NB4 (cell line): ENCODE results near the gene PPA2.

ENCODE experiments used
- DNase-seq: peaks from one replicate; pipeline ENCODE4 v3.0.0; 2010; ENCODE audit warnings: low read depth
- H3K4me3 ChIP-seq: one replicate; pipeline ENCODE4 v1.5.1; 2011; ENCODE audit warnings: mild to moderate bottlenecking, low read depth, low read length, moderate library complexity
- CTCF ChIP-seq: IDR thresholded peaks from one replicate; pipeline ENCODE4 v1.5.1; 2012; ENCODE audit warnings: low read depth, low read length
- MAX ChIP-seq: IDR thresholded peaks from 2 replicates; pipeline ENCODE4 v1.6.1; 2011; ENCODE audit warnings: low read depth, low read length
- MYC ChIP-seq: IDR thresholded peaks from 2 replicates; pipeline ENCODE4 v1.6.1; 2011; ENCODE audit warnings: low read depth, low read length
- POLR2A ChIP-seq: IDR thresholded peaks from 2 replicates; pipeline ENCODE4 v1.6.1; 2011; ENCODE audit warnings: mild to moderate bottlenecking; ENCODE audit not compliant: insufficient read length; ENCODE audit errors: extremely low read depth

Gene PPA2

GRCh38 chr4:105504744-105505143, 30.9 kb upstream of the PPA2 start:
- H3K4me3 ChIP-seq, result no peak overlapping the region
- no peak for TF ChIP-seq CTCF
- DNase-seq, result no peak

- no peak for DNase-seq
- no peak overlapping the region for H3K4me3 ChIP-seq
- TF ChIP-seq MAX (no peak), CTCF (no peak), POLR2A (no peak), MYC (no peak)
These were observed 29.6 kb upstream of the PPA2 start for GRCh38 chr4:105503484-105503883.

GRCh38 chr4:105496899-105497298, 23.0 kb upstream of the PPA2 start:
- DNase-seq, result no peak
- TF ChIP-seq CTCF (peak; percentile 38), MAX (no peak)
- no peak overlapping the region for H3K4me3 ChIP-seq

GRCh38 chr4:105495667-105496066, 21.8 kb upstream of the PPA2 start:
- no peak for DNase-seq
- TF ChIP-seq CTCF, result no peak
- no peak overlapping the region for H3K4me3 ChIP-seq

- TF ChIP-seq MYC, result no peak
- H3K4me3 ChIP-seq, result no peak overlapping the region
- DNase-seq, result no peak
These were observed 16.7 kb upstream of the PPA2 start for GRCh38 chr4:105490523-105490922.

- no peak for TF ChIP-seq MYC
- no peak for TF ChIP-seq MAX
- TF ChIP-seq CTCF, result no peak
- no peak for TF ChIP-seq POLR2A
- peak; percentile 28 for DNase-seq
- no peak overlapping the region for H3K4me3 ChIP-seq
These were observed 10.0 kb upstream of the PPA2 start for GRCh38 chr4:105483840-105484239.

- no peak for DNase-seq
These were observed 247 bp upstream of the PPA2 start for GRCh38 chr4:105474099-105474518.

More at GRCh38 chr4:105474099-105474518, 247 bp upstream of the PPA2 start:
- peak; percentile 75 for TF ChIP-seq CTCF
- no peak for TF ChIP-seq POLR2A
- peak overlapping the region; percentile 34 for H3K4me3 ChIP-seq
